ENCODE data around the gene GAB3. TPM values are rescaled to one million over a fixed set of nuclear protein-coding genes. Genes with fewer than 3 reads are reported as not detected.
A peak's percentile ranks its signal among the peaks of the same experiment; 100 is the strongest.

GAB3 gene
- total and polyA plus RNA-seq, 9 donors, result 3.2 to 6.7 (median 5.2) TPM

- Histone ChIP-seq H3K4me3 (ENCODE audit: low read length) (no peak overlapping the region), H3K27me3 (ENCODE audit: control insufficient read depth, insufficient read depth, low read length) (no peaks in the 10 kb centered on the region), H3K36me3 (ENCODE audit: control insufficient read depth, insufficient read depth, low read length) (no peaks in the 10 kb centered on the region), H3K27ac (ENCODE audit: low read length) (no peak overlapping the region), H3K4me1 (ENCODE audit: control insufficient read depth, insufficient read depth, low read length) (peaks cover 17% of the 10 kb centered on the region), H3K9me3 (replicated peaks; ENCODE audit: control insufficient read depth, low read depth, low read length) (no peaks in the 10 kb centered on the region)
- DNase-seq, result no peak
- WGBS (ENCODE audit: insufficient coverage), result no CpG with 5 or more reads among the region's 2 CpGs
Measured at GRCh38 chrX:154724993-154725756, 25.7 kb downstream of the GAB3 start.

- no peak overlapping the region for H3K27ac ChIP-seq (ENCODE audit: low read length)
- 93% methylated on average over 2 of the region's 3 CpGs for WGBS (ENCODE audit: insufficient coverage)
- no peaks in the 10 kb centered on the region for H3K27me3 ChIP-seq (ENCODE audit: control insufficient read depth, insufficient read depth, low read length)
- H3K36me3 ChIP-seq (ENCODE audit: control insufficient read depth, insufficient read depth, low read length), result no peaks in the 10 kb centered on the region
- H3K9me3 ChIP-seq (replicated peaks; ENCODE audit: control insufficient read depth, low read depth, low read length), result no peaks in the 10 kb centered on the region
- DNase-seq, result no peak
- peaks cover 5% of the 10 kb centered on the region for H3K4me1 ChIP-seq (ENCODE audit: control insufficient read depth, insufficient read depth, low read length)
- no peak overlapping the region for H3K4me3 ChIP-seq (ENCODE audit: low read length)
Measured at GRCh38 chrX:154721155-154721554, 29.7 kb downstream of the GAB3 start.

- no peak for DNase-seq
- Histone ChIP-seq H3K4me1 (ENCODE audit: control insufficient read depth, insufficient read depth, low read length) (peaks cover 5% of the 10 kb centered on the region), H3K27ac (ENCODE audit: low read length) (no peak overlapping the region), H3K27me3 (ENCODE audit: control insufficient read depth, insufficient read depth, low read length) (no peaks in the 10 kb centered on the region), H3K36me3 (ENCODE audit: control insufficient read depth, insufficient read depth, low read length) (no peaks in the 10 kb centered on the region), H3K9me3 (replicated peaks; ENCODE audit: control insufficient read depth, low read depth, low read length) (no peaks in the 10 kb centered on the region), H3K4me3 (ENCODE audit: low read length) (no peak overlapping the region)
- no CpG with 5 or more reads among the region's 4 CpGs for WGBS (ENCODE audit: insufficient coverage)
Measured at GRCh38 chrX:154720067-154720466, 30.8 kb downstream of the GAB3 start.

- Histone ChIP-seq H3K4me1 (ENCODE audit: control insufficient read depth, insufficient read depth, low read length) (peaks cover 5% of the 10 kb centered on the region), H3K9me3 (replicated peaks; ENCODE audit: control insufficient read depth, low read depth, low read length) (no peaks in the 10 kb centered on the region), H3K4me3 (ENCODE audit: low read length) (no peak overlapping the region), H3K27me3 (ENCODE audit: control insufficient read depth, insufficient read depth, low read length) (no peaks in the 10 kb centered on the region), H3K27ac (ENCODE audit: low read length) (peak overlapping the region; percentile 51), H3K36me3 (ENCODE audit: control insufficient read depth, insufficient read depth, low read length) (no peaks in the 10 kb centered on the region)
- WGBS (ENCODE audit: insufficient coverage), result 76% methylated on average over 4 of the region's 6 CpGs
- peak; percentile 40 for DNase-seq
Measured at GRCh38 chrX:154719132-154719675, 31.7 kb downstream of the GAB3 start.

- Histone ChIP-seq H3K27me3 (ENCODE audit: control insufficient read depth, insufficient read depth, low read length) (no peaks in the 10 kb centered on the region), H3K9me3 (replicated peaks; ENCODE audit: control insufficient read depth, low read depth, low read length) (no peaks in the 10 kb centered on the region), H3K36me3 (ENCODE audit: control insufficient read depth, insufficient read depth, low read length) (no peaks in the 10 kb centered on the region), H3K4me3 (ENCODE audit: low read length) (no peak overlapping the region), H3K27ac (ENCODE audit: low read length) (peak overlapping the region; percentile 51), H3K4me1 (ENCODE audit: control insufficient read depth, insufficient read depth, low read length) (peaks cover 5% of the 10 kb centered on the region)
- WGBS (ENCODE audit: insufficient coverage), result no CpG with 5 or more reads among the region's 1 CpG
- peak; percentile 51 for DNase-seq
Measured at GRCh38 chrX:154718616-154719015, 32.3 kb downstream of the GAB3 start.

GRCh38 chrX:154717824-154718223 lies 33.1 kb downstream of the GAB3 start:
- WGBS (ENCODE audit: insufficient coverage), result 54% methylated on average over 3 of the region's 7 CpGs
- Histone ChIP-seq H3K36me3 (ENCODE audit: control insufficient read depth, insufficient read depth, low read length) (no peaks in the 10 kb centered on the region), H3K4me3 (ENCODE audit: low read length) (no peak overlapping the region), H3K27me3 (ENCODE audit: control insufficient read depth, insufficient read depth, low read length) (no peaks in the 10 kb centered on the region), H3K9me3 (replicated peaks; ENCODE audit: control insufficient read depth, low read depth, low read length) (no peaks in the 10 kb centered on the region), H3K27ac (ENCODE audit: low read length) (no peak overlapping the region), H3K4me1 (ENCODE audit: control insufficient read depth, insufficient read depth, low read length) (peaks cover 5% of the 10 kb centered on the region)
- peak; percentile 38 for DNase-seq

- Histone ChIP-seq H3K27me3 (ENCODE audit: control insufficient read depth, insufficient read depth, low read length) (no peaks in the 10 kb centered on the region), H3K27ac (ENCODE audit: low read length) (no peak overlapping the region), H3K36me3 (ENCODE audit: control insufficient read depth, insufficient read depth, low read length) (peaks cover 7% of the 10 kb centered on the region), H3K4me3 (ENCODE audit: low read length) (no peak overlapping the region), H3K4me1 (ENCODE audit: control insufficient read depth, insufficient read depth, low read length) (peaks cover 5% of the 10 kb centered on the region), H3K9me3 (replicated peaks; ENCODE audit: control insufficient read depth, low read depth, low read length) (no peaks in the 10 kb centered on the region)
- 84% methylated on average over 5 of the region's 5 CpGs for WGBS (ENCODE audit: insufficient coverage)
- no peak for DNase-seq
Measured at GRCh38 chrX:154715825-154716224, 35.1 kb downstream of the GAB3 start.

- DNase-seq, result peak; percentile 79
Measured at GRCh38 chrX:154714925-154715324, 36.0 kb downstream of the GAB3 start.

GRCh38 chrX:154712781-154713740 lies 37.8 kb downstream of the GAB3 start:
- DNase-seq, result peak; percentile 89
- Histone ChIP-seq H3K4me1 (ENCODE audit: control insufficient read depth, insufficient read depth, low read length) (peaks cover 3% of the 10 kb centered on the region), H3K27me3 (ENCODE audit: control insufficient read depth, insufficient read depth, low read length) (no peaks in the 10 kb centered on the region), H3K9me3 (replicated peaks; ENCODE audit: control insufficient read depth, low read depth, low read length) (no peaks in the 10 kb centered on the region), H3K4me3 (ENCODE audit: low read length) (no peak overlapping the region), H3K36me3 (ENCODE audit: control insufficient read depth, insufficient read depth, low read length) (peaks cover 7% of the 10 kb centered on the region), H3K27ac (ENCODE audit: low read length) (peak overlapping the region; percentile 6)
- 34% methylated on average over 4 of the region's 7 CpGs for WGBS (ENCODE audit: insufficient coverage)

More at GRCh38 chrX:154714925-154715324, 36.0 kb downstream of the GAB3 start:
- peaks cover 7% of the 10 kb centered on the region for H3K36me3 ChIP-seq (ENCODE audit: control insufficient read depth, insufficient read depth, low read length)
- H3K4me3 ChIP-seq (ENCODE audit: low read length), result no peak overlapping the region
- H3K27me3 ChIP-seq (ENCODE audit: control insufficient read depth, insufficient read depth, low read length), result no peaks in the 10 kb centered on the region
- H3K9me3 ChIP-seq (replicated peaks; ENCODE audit: control insufficient read depth, low read depth, low read length), result no peaks in the 10 kb centered on the region
- no CpG with 5 or more reads among the region's 2 CpGs for whole genome bisulfite sequencing (ENCODE audit: insufficient coverage)
- no peak overlapping the region for H3K27ac ChIP-seq (ENCODE audit: low read length)
- H3K4me1 ChIP-seq (ENCODE audit: control insufficient read depth, insufficient read depth, low read length), result peaks cover 5% of the 10 kb centered on the region

- whole genome bisulfite sequencing (ENCODE audit: insufficient coverage), result 38% methylated on average over 1 of the region's 1 CpG
- no peaks in the 10 kb centered on the region for H3K4me1 ChIP-seq (ENCODE audit: control insufficient read depth, insufficient read depth, low read length)
- H3K4me3 ChIP-seq (ENCODE audit: low read length), result no peak overlapping the region
- H3K27me3 ChIP-seq (ENCODE audit: control insufficient read depth, insufficient read depth, low read length), result no peaks in the 10 kb centered on the region
- no peaks in the 10 kb centered on the region for H3K9me3 ChIP-seq (replicated peaks; ENCODE audit: control insufficient read depth, low read depth, low read length)
- DNase-seq, result no peak
- peaks cover 7% of the 10 kb centered on the region for H3K36me3 ChIP-seq (ENCODE audit: control insufficient read depth, insufficient read depth, low read length)
- no peak overlapping the region for H3K27ac ChIP-seq (ENCODE audit: low read length)
Measured at GRCh38 chrX:154711264-154711663, 39.6 kb downstream of the GAB3 start.

Measured in muscle of leg (tissue), 11 donors.